B cell (primary cell): ENCODE measurements around the gene MSL1. TPM values are rescaled to one million over a fixed set of nuclear protein-coding genes. Genes with fewer than 3 reads are reported as not detected.

Source experiments
- ATAC-seq: fragments of 200-7000 bp; cut with Tn5 transposase; one replicate; pipeline ENCODE4 v1.10.0; 2021; ENCODE audit warnings: low read depth, mild to moderate bottlenecking, moderate number of reproducible peaks, moderate library complexity
- CTCF ChIA-PET: fragments of 350-600 bp; sonication (Branson Sonifier 250); formaldehyde crosslinking; loops from one replicate; lab custom pipeline; 2021; ENCODE audit warnings: antibody characterized with exemption, inconsistent platforms; lab: Charles Lee
- POLR2A ChIA-PET: fragments of 350-600 bp; sonication (Branson Sonifier 250); formaldehyde crosslinking; loops from one replicate; lab custom pipeline; 2021; ENCODE audit warnings: antibody characterized with exemption; lab: Charles Lee
- DNase-seq: peaks from one replicate; pipeline ENCODE4 v3.0.0; 2013
- H2AFZ ChIP-seq: 2 replicates; pipeline ENCODE4 v1.6.1; 2012; ENCODE audit warnings: mild to moderate bottlenecking, low read depth, low read length; ENCODE audit not compliant: insufficient read depth, poor library complexity, severe bottlenecking
- H3K27ac ChIP-seq, 2 donors: 1 replicate in 1 of 2; 2 replicates in 1 of 2; pipeline ENCODE4 v1.5.1; 2012 to 2013; ENCODE audit warnings: low read length in 2 of 2, mild to moderate bottlenecking in 2 of 2, moderate library complexity in 1 of 2
- H3K27me3 ChIP-seq, 4 experiments: fragments of 200-600 bp in 1 of 4; sonication (generic) in 1 of 4; replicated peaks in 1 of 4; 1 replicate in 2 of 4; 2 replicates in 2 of 4; pipeline versions ENCODE4 v1.6.1 to v1.7.0; 2013 to 2016; ENCODE audit warnings: low read length in 3 of 4, mild to moderate bottlenecking in 2 of 4, mixed read lengths in 1 of 4, moderate library complexity in 1 of 4; ENCODE audit not compliant: insufficient read depth in 4 of 4, control insufficient read depth in 3 of 4; ENCODE audit errors: control extremely low read depth in 1 of 4
- H3K36me3 ChIP-seq, 2 experiments: replicated peaks in 1 of 2; 1 replicate in 1 of 2; 2 replicates in 1 of 2; pipeline versions ENCODE4 v1.6.1 to v1.7.1; 2013; ENCODE audit warnings: low read length in 1 of 2; ENCODE audit not compliant: insufficient read depth in 2 of 2, control insufficient read depth in 1 of 2; ENCODE audit errors: control extremely low read depth in 1 of 2, extremely low read depth in 1 of 2
- H3K4me1 ChIP-seq, 2 donors: fragments of 200-600 bp in 1 of 2; sonication (generic) in 1 of 2; 1 replicate in 1 of 2; 2 replicates in 1 of 2; pipeline versions ENCODE4 v1.5.1 to v1.6.1; 2013 to 2017; ENCODE audit warnings: low read length in 2 of 2; ENCODE audit not compliant: control insufficient read depth in 2 of 2, insufficient read depth in 2 of 2
- H3K4me2 ChIP-seq: replicated peaks from 2 replicates; pipeline ENCODE3; 2012; ENCODE audit warnings: mild to moderate bottlenecking, low read depth, low read length; ENCODE audit not compliant: poor library complexity, severe bottlenecking
- H3K4me3 ChIP-seq, 5 experiments: fragments of 200-600 bp in 1 of 5; sonication (generic) in 1 of 5; 1 replicate in 3 of 5; 2 replicates in 2 of 5; pipeline versions ENCODE4 v1.5.1 to v1.7.0; 2011 to 2016; ENCODE audit warnings: low read length in 4 of 5, mild to moderate bottlenecking in 4 of 5, low read depth in 2 of 5, control low read depth in 1 of 5, moderate library complexity in 1 of 5; ENCODE audit not compliant: insufficient read depth in 1 of 5; ENCODE audit errors: control extremely low read depth in 1 of 5, extremely low read depth in 1 of 5
- H3K79me2 ChIP-seq: fragments of 200-600 bp; sonication (generic); one replicate; pipeline ENCODE4 v1.6.0; 2016; ENCODE audit warnings: low read length; ENCODE audit not compliant: control insufficient read depth, insufficient read depth
- H3K9ac ChIP-seq: fragments of 200-600 bp; sonication (generic); 2 replicates; pipeline ENCODE4 v1.6.1; 2017; ENCODE audit warnings: mild to moderate bottlenecking, low read length, moderate library complexity
- H3K9me3 ChIP-seq, 3 donors: one replicate each; pipeline versions ENCODE4 v1.6.1 to v1.7.1; 2013; ENCODE audit warnings: low read length in 2 of 3; ENCODE audit not compliant: control insufficient read depth in 2 of 3, insufficient read depth in 1 of 3; ENCODE audit errors: control extremely low read depth in 1 of 3
- H4K20me1 ChIP-seq: 2 replicates; pipeline ENCODE4 v1.6.0; 2012; ENCODE audit warnings: mild to moderate bottlenecking, low read length; ENCODE audit not compliant: insufficient read depth, control insufficient read depth, poor library complexity, severe bottlenecking
- H3K27ac Mint-ChIP-seq: one replicate; pipeline ENCODE4 v1.8.0; 2021; ENCODE audit warnings: mixed read lengths
- H3K27me3 Mint-ChIP-seq: one replicate; pipeline ENCODE4 v1.8.0; 2021; ENCODE audit warnings: mixed read lengths
- H3K4me1 Mint-ChIP-seq: one replicate; pipeline ENCODE4 v1.8.0; 2021; ENCODE audit warnings: mixed read lengths
- H3K4me3 Mint-ChIP-seq: one replicate; pipeline ENCODE4 v1.8.0; 2021; ENCODE audit warnings: mixed read lengths
- H3K9me3 Mint-ChIP-seq: one replicate; pipeline ENCODE4 v1.8.0; 2022; ENCODE audit warnings: mixed read lengths; ENCODE audit not compliant: insufficient read depth
- EZH2 ChIP-seq: IDR thresholded peaks from 2 replicates; pipeline ENCODE4 v1.6.1; 2012; ENCODE audit warnings: borderline replicate concordance, low read depth, mild to moderate bottlenecking, moderate library complexity, low read length; ENCODE audit not compliant: insufficient read depth, poor library complexity, severe bottlenecking
- WGBS: methylation state at CpG from one replicate; pipeline ENCODE4 v1.1.5; 2013; ENCODE audit warnings: missing lambda C conversion rate; ENCODE audit not compliant: insufficient coverage; 5-methylcytosine and 5-hydroxymethylcytosine counted together
- intact Hi-C: fragments of 100-400 bp; cut with micrococcal nuclease; formaldehyde crosslinking; loops from one replicate; pipeline ENCODE4 v1.10.0; 2022
- polyA plus RNA-seq: library from polyadenylated mRNA; depleted of rRNA; stranded (reverse); fragments of >200 nt; gene quantifications from 2 replicates; pipeline ENCODE4 v1.2.3, GENCODE V29; 2012
- total RNA-seq, 2 donors: library from RNA; stranded (reverse); fragments of 120-200 nt in 1 of 2; gene quantifications; 1 replicate in 1 of 2; 2 replicates in 1 of 2; pipeline versions ENCODE4 v1.2.3 to v1.2.4, GENCODE V29; 2013 to 2022
- TF ChIP-seq, protein P1 (sequence below): fragments of 200-600 bp; IDR thresholded peaks from one replicate; pipeline ENCODE4 v1.8.0; 2022; ENCODE audit warnings: antibody characterized with exemption, mild to moderate bottlenecking

MSL1 gene
- total and polyA plus RNA-seq, 2 donors (not counting 1 experiment from before 2014, with no cell fraction given): 80.1 to 129 TPM

DNA sequence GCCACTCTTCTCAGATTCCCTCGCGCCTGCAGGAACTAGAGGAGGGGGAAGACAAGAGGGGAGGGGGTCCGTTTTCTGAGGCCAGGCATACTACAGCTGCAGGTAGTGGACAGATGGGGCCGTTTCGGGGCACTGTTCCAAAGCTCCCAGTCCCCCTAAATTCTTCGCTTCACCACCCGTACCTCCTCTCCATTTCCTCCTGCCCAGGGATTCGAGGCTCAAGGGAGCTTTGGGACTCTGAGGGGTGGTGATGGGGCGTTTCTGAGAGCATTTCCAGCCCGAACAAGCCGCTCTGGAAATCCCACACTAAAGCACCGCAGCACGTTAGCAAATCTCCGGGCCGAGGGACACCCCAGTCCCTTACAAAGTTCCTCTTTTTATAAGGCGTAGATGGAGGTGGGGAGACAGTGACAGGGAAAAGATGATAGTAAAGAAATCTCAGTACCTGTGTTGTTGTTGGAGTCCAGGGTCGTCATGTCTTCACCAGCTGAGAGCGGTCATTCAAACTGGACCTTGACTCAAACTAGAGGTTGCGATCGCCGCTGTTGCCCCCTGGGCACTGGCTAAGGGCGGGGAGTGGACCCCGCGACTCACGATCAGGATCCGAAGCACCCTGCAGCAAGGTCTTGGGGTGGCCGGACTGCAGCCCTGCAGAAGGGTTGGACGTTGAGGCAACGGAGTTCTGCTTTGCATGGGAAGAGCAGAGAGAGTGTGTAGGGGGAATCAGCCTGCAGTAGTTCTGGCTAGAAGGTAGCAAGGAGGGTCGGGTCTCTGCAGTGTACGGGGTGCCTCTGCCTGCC lies 22.0 kb upstream of the MSL1 start:
- DNase-seq: peak; percentile 78
- Mint-ChIP-seq H3K4me3 (peak overlapping the region; percentile 77), H3K4me1 (peaks cover 74% of the 10 kb centered on the region), H3K27ac (peak overlapping the region; percentile 89), H3K27me3 (no peaks in the 10 kb centered on the region), H3K9me3 (no peaks in the 10 kb centered on the region)
- Histone ChIP-seq H3K9ac (peak overlapping the region; percentile 77), H3K79me2 (no peaks in the 10 kb centered on the region), H3K27ac (peak overlapping the region; percentile 92 to 93), H2AFZ (peak overlapping the region; percentile 70), H3K4me3 (peak overlapping the region; percentile 51 to 91 (median 78)), H3K4me2 (peak overlapping the region; percentile 90), H3K9me3 (peaks cover 0 to 14% (median 0%) of the 10 kb centered on the region in 3 donors), H3K4me1 (peaks cover 52 to 64% of the 10 kb centered on the region in 2 donors), H4K20me1 (no peaks in the 10 kb centered on the region), H3K27me3 (no peaks in the 10 kb centered on the region), H3K36me3 (peaks cover 0 to 16% of the 10 kb centered on the region in 2 experiments)
- no peak for ATAC-seq
- POLR2A ChIA-PET: interaction anchor here (0.5 to 3.7 kb wide), 13 partner anchors 11 to 119 kb away, joined by 3 to 31 read pairs (median 5); partner anchors contain the start of genes CASC3, MED24, MSL1 and PSMD3
- intact Hi-C loops: loop anchor here (1.0 kb wide), 8 partner anchors 8 to 148 kb away; partner anchors contain the start of genes CASC3, MED24, PSMD3 and WIPF2
- 1% methylated on average over 16 of the region's 31 CpGs for WGBS
- no peak for TF ChIP-seq EZH2
- TF ChIP-seq, protein P1, sequence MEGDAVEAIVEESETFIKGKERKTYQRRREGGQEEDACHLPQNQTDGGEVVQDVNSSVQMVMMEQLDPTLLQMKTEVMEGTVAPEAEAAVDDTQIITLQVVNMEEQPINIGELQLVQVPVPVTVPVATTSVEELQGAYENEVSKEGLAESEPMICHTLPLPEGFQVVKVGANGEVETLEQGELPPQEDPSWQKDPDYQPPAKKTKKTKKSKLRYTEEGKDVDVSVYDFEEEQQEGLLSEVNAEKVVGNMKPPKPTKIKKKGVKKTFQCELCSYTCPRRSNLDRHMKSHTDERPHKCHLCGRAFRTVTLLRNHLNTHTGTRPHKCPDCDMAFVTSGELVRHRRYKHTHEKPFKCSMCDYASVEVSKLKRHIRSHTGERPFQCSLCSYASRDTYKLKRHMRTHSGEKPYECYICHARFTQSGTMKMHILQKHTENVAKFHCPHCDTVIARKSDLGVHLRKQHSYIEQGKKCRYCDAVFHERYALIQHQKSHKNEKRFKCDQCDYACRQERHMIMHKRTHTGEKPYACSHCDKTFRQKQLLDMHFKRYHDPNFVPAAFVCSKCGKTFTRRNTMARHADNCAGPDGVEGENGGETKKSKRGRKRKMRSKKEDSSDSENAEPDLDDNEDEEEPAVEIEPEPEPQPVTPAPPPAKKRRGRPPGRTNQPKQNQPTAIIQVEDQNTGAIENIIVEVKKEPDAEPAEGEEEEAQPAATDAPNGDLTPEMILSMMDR: no peak
- CTCF ChIA-PET: interaction anchor here (1.0 to 7.7 kb wide), 15 partner anchors 9 to 191 kb away, joined by 3 to 111 read pairs (median 5); partner anchors contain the start of genes MED24 and THRA
